ENCODE results near the gene FOXJ3. TPM values are rescaled to one million over a fixed set of nuclear protein-coding genes. Genes with fewer than 3 reads are reported as not detected.

Gene FOXJ3
- total and polyA plus RNA-seq, 2 of the 8 experiments (the other 6 are each of a cell fraction or from before 2014, with no cell fraction given), result 48.6 to 51.9 TPM

DNA sequence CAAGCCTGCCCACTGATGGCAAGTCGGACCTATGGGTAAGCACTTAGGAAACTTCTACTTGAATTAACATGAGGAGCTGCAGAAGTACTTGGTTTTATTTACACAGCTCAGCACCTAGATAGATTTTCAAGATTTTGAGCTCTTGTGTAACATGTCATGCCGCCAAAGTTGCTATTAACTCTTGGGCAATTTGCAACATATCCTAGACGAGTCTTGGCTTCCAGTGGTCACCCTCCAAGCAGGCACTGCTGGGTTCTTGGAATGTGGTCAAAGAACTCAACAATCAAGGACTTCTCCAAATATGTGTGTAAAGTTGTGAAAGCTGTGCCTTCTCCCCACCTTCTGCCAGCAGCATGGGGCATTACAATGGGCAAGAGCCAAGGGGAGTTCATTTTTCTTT, 199.6 kb downstream of the FOXJ3 start (continued):
- TF ChIP-seq, protein P1, sequence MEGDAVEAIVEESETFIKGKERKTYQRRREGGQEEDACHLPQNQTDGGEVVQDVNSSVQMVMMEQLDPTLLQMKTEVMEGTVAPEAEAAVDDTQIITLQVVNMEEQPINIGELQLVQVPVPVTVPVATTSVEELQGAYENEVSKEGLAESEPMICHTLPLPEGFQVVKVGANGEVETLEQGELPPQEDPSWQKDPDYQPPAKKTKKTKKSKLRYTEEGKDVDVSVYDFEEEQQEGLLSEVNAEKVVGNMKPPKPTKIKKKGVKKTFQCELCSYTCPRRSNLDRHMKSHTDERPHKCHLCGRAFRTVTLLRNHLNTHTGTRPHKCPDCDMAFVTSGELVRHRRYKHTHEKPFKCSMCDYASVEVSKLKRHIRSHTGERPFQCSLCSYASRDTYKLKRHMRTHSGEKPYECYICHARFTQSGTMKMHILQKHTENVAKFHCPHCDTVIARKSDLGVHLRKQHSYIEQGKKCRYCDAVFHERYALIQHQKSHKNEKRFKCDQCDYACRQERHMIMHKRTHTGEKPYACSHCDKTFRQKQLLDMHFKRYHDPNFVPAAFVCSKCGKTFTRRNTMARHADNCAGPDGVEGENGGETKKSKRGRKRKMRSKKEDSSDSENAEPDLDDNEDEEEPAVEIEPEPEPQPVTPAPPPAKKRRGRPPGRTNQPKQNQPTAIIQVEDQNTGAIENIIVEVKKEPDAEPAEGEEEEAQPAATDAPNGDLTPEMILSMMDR (IDR thresholded peaks at IDR 0.05; ENCODE audit: control extremely low read depth in 1 of 3, insufficient read depth in 1 of 3, low read depth in 1 of 3, low read length in 3 of 3), result no peak
- TF ChIP-seq ZNF274 (IDR thresholded peaks at IDR 0.05; ENCODE audit: borderline replicate concordance, extremely low read depth, low read length), result no peak

Data from H1 (cell line).